Bronchial epithelial cell (primary cell): ENCODE results near the gene IQSEC1. TPM values are rescaled to one million over a fixed set of nuclear protein-coding genes. Genes with fewer than 3 reads are reported as not detected.

Experiments
- DNase-seq: peaks from one replicate; pipeline ENCODE4 v3.0.0-alpha.2; 2010; ENCODE audit warnings: low read depth
- FAIRE-seq: peaks from 2 replicates; lab custom pipeline; 2011; peaks lifted over from hg19 to GRCh38; lab: Jason Lieb, UNC
- H3K27me3 ChIP-seq: 2 replicates; pipeline ENCODE4 v1.5.1; 2011; ENCODE audit warnings: low read length; ENCODE audit not compliant: control insufficient read depth, insufficient read depth
- H3K36me3 ChIP-seq: 2 replicates; pipeline ENCODE4 v1.5.1; 2011; ENCODE audit warnings: low read length; ENCODE audit not compliant: control insufficient read depth, insufficient read depth
- H3K4me3 ChIP-seq: 2 replicates; pipeline ENCODE4 v1.5.1; 2011; ENCODE audit warnings: mild to moderate bottlenecking, low read depth, low read length, control low read depth
- total RNA-seq: library from RNA; depleted of rRNA; stranded (reverse); fragments of >200 nt; gene quantifications from 2 replicates; pipeline ENCODE4 v1.2.1, GENCODE V29; 2014
- TF ChIP-seq, protein P1 (sequence below): IDR thresholded peaks from 2 replicates; pipeline ENCODE4 v1.5.1; 2011; ENCODE audit warnings: mild to moderate bottlenecking, moderate library complexity, low read length, control low read depth, inconsistent platforms; ENCODE audit not compliant: insufficient read depth, severe bottlenecking

IQSEC1 gene
- total RNA-seq, 1 donor from 2014 or later = 6.6 TPM

GRCh38 chr3:12852201-12852600, 221.0 kb downstream of the IQSEC1 start:
- Histone ChIP-seq H3K4me3 (no peak overlapping the region), H3K36me3 (no peaks in the 10 kb centered on the region), H3K27me3 (peaks cover 1% of the 10 kb centered on the region)
- no peak for FAIRE-seq
- TF ChIP-seq, protein P1, sequence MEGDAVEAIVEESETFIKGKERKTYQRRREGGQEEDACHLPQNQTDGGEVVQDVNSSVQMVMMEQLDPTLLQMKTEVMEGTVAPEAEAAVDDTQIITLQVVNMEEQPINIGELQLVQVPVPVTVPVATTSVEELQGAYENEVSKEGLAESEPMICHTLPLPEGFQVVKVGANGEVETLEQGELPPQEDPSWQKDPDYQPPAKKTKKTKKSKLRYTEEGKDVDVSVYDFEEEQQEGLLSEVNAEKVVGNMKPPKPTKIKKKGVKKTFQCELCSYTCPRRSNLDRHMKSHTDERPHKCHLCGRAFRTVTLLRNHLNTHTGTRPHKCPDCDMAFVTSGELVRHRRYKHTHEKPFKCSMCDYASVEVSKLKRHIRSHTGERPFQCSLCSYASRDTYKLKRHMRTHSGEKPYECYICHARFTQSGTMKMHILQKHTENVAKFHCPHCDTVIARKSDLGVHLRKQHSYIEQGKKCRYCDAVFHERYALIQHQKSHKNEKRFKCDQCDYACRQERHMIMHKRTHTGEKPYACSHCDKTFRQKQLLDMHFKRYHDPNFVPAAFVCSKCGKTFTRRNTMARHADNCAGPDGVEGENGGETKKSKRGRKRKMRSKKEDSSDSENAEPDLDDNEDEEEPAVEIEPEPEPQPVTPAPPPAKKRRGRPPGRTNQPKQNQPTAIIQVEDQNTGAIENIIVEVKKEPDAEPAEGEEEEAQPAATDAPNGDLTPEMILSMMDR = no peak
- no peak for DNase-seq

Other genes with a start within 250 kb of the IQSEC1 start
- gene RPL32, start 231.9 kb downstream of the IQSEC1 start, total RNA-seq = 2,605 and 2,954 TPM in 2 replicates